Stimulated activated CD4-positive, alpha-beta T cell treated with anti-CD3 and anti-CD28 coated beads, Interleukin-2, amount 100 ng/mL, for 4 hours (primary cell): ENCODE measurements around the gene CEACAM18.

Experiments
- DNase-seq: peaks from one replicate; pipeline ENCODE4 v3.0.0-alpha.2; 2020; ENCODE audit warnings: low read depth

The CEACAM18 gene

DNA sequence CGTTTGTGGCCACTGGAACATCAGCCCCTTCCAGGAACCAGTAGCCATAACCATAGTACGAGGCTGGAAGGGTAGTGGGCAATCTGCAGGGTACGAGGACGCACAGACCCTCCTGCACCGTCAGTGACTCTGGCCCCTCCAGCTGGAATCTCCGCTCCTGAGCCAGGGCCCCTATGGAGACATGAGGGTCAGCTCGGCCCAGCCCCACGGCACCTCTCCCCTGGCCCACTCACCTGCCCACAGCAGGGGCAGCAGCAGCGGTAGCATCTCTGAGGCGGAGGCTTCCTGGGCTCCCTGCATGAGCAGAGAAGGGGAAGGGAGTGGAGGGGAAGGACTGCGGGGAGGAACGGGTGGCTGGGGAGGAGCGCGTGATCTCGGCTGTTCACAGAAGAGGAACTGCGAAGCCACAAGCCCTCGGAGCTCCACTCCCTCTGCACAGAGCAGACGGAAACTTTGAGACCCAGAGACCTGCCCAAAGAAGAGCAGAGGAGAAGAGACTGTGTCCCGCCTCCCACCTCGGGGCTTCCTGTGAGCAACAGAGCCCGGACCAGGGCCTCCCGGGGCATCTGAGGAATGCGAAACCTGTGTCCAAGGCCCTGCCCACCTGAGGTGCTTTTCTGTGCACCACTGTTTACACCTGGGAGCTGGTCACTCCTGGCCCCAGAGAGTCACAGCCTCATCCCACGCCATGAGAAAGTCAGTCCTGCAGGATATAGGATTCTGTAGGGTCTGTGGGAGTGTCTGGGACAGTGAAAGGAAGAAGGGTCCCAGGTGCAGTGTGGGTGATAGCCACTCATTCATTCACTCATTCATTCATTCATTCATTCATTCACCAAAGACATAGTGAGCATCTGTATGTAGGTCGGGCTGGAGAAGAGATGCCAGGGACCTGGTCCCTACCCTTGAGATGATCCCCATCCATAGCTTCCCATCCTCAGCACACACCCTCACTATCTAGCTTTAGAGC, 53.3 kb downstream of the CEACAM18 start, which contains the start of gene SIGLEC6:
Gene SIGLEC6 (minus strand): TSS at position 322 of the 967 bp plus-strand sequence. CDS start 22 bp downstream, at position 300.
- DNase-seq = no peak

DNA sequence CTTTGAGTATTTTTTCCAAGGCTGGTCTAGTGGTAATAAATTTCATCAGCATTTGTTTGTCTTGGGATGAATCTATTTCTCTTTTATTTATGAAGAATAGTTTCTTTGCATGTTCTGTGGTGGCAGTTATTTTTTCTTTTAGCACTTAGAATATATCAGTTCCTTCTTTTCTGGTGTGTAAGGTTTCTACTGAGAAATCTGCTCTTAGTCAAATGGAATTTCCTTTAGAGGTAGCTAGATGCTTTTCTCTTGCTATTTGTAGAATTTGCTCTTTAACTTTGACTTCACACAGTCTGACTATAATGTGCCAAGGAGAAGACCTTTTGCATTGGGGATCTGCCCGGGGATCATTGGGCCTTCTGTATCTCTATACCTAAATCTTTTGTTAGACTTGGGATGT, 57.2 kb downstream of the CEACAM18 start:
- DNase-seq = no peak

DNA sequence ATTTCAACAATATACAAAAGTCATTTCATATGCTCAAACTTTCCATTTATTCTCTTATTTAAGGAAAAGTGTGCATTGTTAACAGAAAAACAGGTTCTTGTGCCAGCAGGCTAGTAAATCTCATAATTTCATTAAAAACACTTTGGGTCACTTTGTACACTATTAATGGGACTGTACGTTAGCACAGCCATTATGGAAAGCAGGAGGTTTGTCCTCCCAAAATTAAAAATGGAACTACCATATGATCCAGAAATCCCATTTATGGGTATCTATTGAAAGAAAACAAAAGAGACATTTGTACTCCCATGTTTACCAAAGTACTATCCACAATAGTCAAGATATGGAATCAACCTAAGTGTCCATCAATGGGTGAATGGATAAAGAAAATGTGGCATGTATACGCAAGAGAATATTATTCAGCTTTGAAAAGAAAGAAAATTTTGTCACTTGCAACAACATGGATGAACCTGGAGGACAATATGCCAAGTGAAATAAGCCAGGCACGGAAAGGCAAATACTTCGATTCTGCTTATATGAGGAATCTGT, 61.6 kb downstream of the CEACAM18 start:
- no peak for DNase-seq
